Kidney epithelial cell (primary cell): ENCODE data around the gene CDH22. TPM values are rescaled to one million over a fixed set of nuclear protein-coding genes. Genes with fewer than 3 reads are reported as not detected.

Experiments used
- DNase-seq: peaks from one replicate; pipeline ENCODE4 v3.0.0-alpha.2; 2010; ENCODE audit warnings: low read depth
- H3K27me3 ChIP-seq: 2 replicates; pipeline ENCODE4 v1.6.0; 2011; ENCODE audit warnings: low read length; ENCODE audit not compliant: control insufficient read depth, insufficient read depth
- H3K36me3 ChIP-seq: 2 replicates; pipeline ENCODE4 v1.5.1; 2011; ENCODE audit warnings: low read length; ENCODE audit not compliant: control insufficient read depth, insufficient read depth
- H3K4me3 ChIP-seq: 2 replicates; pipeline ENCODE4 v1.5.1; 2011; ENCODE audit warnings: low read depth, mild to moderate bottlenecking, control low read depth, low read length
- CTCF ChIP-seq: IDR thresholded peaks from 2 replicates; pipeline ENCODE4 v1.5.1; 2011; ENCODE audit warnings: mild to moderate bottlenecking, moderate library complexity, low read length, control low read depth, inconsistent platforms; ENCODE audit not compliant: insufficient read depth, poor library complexity, severe bottlenecking
- total RNA-seq: library from RNA; depleted of rRNA; stranded (reverse); fragments of >200 nt; gene quantifications from 2 replicates; pipeline ENCODE4 v1.2.3, GENCODE V29; 2015

The CDH22 gene
- total RNA-seq, 1 donor from 2014 or later: not detected

DNA sequence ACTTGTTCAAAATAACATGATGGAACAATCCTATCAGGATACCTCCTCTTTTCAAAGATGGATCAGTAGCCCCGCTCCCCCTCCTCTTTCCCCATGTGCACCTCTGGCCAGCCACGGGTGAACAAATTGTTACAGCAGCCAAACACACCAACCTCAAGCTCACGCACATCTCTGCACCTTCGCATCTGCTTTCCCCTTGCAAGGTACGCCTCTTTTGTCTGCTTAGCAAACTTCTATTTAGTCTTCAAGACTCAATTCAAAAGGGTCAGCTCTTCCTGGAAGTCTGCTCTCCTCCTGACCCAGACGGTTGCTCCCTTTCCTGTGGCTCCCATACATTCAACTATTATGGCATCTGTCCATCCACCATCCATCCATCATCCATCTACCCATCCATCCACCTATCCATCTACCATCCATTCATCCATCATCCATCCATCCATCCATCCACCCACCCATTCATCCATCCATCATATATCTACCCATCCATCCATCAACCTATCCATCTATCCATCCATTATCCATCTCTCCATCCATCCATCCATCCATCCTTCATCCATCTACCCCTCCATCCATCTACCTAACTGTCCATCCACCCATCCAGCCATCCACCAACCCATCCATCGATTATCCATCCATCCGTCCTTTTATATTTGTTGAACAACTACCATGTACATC lies 36.3 kb upstream of the CDH22 start:
- no peak for DNase-seq
- TF ChIP-seq CTCF: no peak
- no peak overlapping the region for H3K4me3 ChIP-seq
- no peaks in the 10 kb centered on the region for H3K36me3 ChIP-seq
- H3K27me3 ChIP-seq: peaks cover 40% of the 10 kb centered on the region

DNA sequence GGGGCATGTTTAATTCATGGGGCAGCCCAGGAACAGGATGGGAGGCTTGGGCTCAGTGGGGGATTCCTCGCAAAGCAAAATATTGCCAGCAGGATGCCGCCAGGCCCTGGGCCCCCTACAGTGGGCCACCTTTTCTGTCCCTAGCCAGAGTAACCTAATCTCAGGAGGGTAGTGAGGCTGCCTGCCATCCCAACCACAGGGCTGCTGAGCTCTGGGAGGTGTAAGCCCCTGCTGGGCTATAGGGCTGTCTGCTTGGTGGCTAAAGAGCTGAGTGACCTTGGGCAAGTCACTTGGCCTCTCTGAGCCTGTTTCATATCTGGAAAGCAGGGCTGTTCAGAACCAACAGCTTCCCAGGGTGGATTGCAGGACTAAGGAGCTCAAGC lies 35.7 kb upstream of the CDH22 start:
- peaks cover 47% of the 10 kb centered on the region for H3K27me3 ChIP-seq
- no peak for TF ChIP-seq CTCF

DNA sequence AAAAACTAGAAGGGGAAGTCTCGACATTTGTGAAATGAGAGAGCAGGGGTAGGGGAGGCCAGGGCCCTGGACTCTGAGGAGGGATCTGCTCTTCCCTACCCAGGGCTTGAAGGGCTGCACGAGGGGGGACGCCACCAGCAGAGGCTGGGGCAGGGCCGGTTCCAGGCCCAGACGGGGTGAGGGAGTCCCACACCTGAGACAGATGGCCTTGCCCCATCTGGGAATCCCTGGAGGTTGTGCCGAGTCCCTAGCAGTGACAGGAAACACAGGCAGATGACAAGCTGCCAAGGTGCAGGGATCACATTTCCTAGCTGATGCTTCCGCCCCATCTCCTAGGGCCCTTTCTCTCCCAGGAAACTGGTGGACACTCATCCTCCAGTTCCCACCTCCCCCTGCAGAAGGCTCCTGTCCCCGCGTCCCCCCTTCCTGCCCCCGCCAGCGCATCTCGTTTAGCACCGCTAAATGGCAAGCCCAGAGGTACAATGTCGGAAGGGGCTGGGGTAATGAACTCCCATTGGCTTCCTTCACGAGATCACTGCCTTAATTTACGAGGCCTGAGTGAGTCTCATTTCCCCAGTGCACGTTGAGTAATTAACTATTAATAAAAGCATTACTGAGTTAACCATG lies 35.2 kb upstream of the CDH22 start:
- no peak for DNase-seq
- no peak for TF ChIP-seq CTCF
- Histone ChIP-seq H3K27me3 (peaks cover 49% of the 10 kb centered on the region), H3K4me3 (no peak overlapping the region), H3K36me3 (no peaks in the 10 kb centered on the region)

More for the DNA sequence above, 35.7 kb upstream of the CDH22 start:
- no peaks in the 10 kb centered on the region for H3K36me3 ChIP-seq
- no peak for DNase-seq
- H3K4me3 ChIP-seq: no peak overlapping the region

- Histone ChIP-seq H3K4me3 (no peak overlapping the region), H3K36me3 (no peaks in the 10 kb centered on the region), H3K27me3 (peaks cover 51% of the 10 kb centered on the region)
- DNase-seq: no peak
- no peak for TF ChIP-seq CTCF
Measured at GRCh38 chr20:46342451-46343347, 34.4 kb upstream of the CDH22 start.

GRCh38 chr20:46342010-46342378 lies 33.7 kb upstream of the CDH22 start:
- Histone ChIP-seq H3K36me3 (no peaks in the 10 kb centered on the region), H3K27me3 (peaks cover 53% of the 10 kb centered on the region), H3K4me3 (no peak overlapping the region)
- no peak for TF ChIP-seq CTCF
- no peak for DNase-seq
